Ectodermal cell (in vitro differentiated cells): ENCODE results near the gene EDIL3.

Experiments used
- H3K27ac ChIP-seq: 2 replicates; pipeline ENCODE4 v1.7.0; 2013; ENCODE audit warnings: mild to moderate bottlenecking, low read depth, low read length; ENCODE audit not compliant: insufficient read depth, poor library complexity, severe bottlenecking
- H3K27me3 ChIP-seq: 2 replicates; pipeline ENCODE4 v1.7.0; 2013; ENCODE audit warnings: mild to moderate bottlenecking, low read length; ENCODE audit not compliant: insufficient read depth, control insufficient read depth, poor library complexity, severe bottlenecking
- H3K36me3 ChIP-seq: one replicate; pipeline ENCODE4 v1.7.0; 2013; ENCODE audit warnings: low read length; ENCODE audit not compliant: control insufficient read depth, insufficient read depth
- H3K4me1 ChIP-seq: one replicate; pipeline ENCODE4 v1.7.0; 2013; ENCODE audit warnings: low read length; ENCODE audit not compliant: control insufficient read depth, insufficient read depth
- H3K4me3 ChIP-seq: 2 replicates; pipeline ENCODE4 v1.7.0; 2013; ENCODE audit warnings: low read depth, low read length, control low read depth; ENCODE audit not compliant: insufficient read depth
- H3K9me3 ChIP-seq: 2 replicates; pipeline ENCODE4 v1.7.0; 2013; ENCODE audit warnings: mild to moderate bottlenecking, low read length, moderate library complexity; ENCODE audit not compliant: control insufficient read depth
- WGBS, 2 experiments: methylation state at CpG; one replicate each; pipeline ENCODE4 v1.1.7; 2013; ENCODE audit warnings: missing lambda C conversion rate in 2 of 2; 5-methylcytosine and 5-hydroxymethylcytosine counted together

Gene EDIL3

GRCh38 chr5:83913593-83913992 is 471.1 kb downstream of the EDIL3 start:
- Histone ChIP-seq H3K9me3 (no peaks in the 10 kb centered on the region), H3K27ac (no peak overlapping the region), H3K4me1 (no peaks in the 10 kb centered on the region), H3K4me3 (no peak overlapping the region), H3K27me3 (no peaks in the 10 kb centered on the region), H3K36me3 (no peaks in the 10 kb centered on the region)
- WGBS, 2 experiments = 100% methylated on average over 1 of the region's 1 CpG; no CpG with 5 or more reads in 1 of the 2 experiments

GRCh38 chr5:83911367-83911919 is 473.2 kb downstream of the EDIL3 start:
- WGBS, 2 experiments = 85 to 90% methylated on average over 2 of the region's 2 CpGs
- Histone ChIP-seq H3K36me3 (no peaks in the 10 kb centered on the region), H3K4me1 (no peaks in the 10 kb centered on the region), H3K27ac (no peak overlapping the region), H3K9me3 (no peaks in the 10 kb centered on the region), H3K4me3 (no peak overlapping the region), H3K27me3 (no peaks in the 10 kb centered on the region)

GRCh38 chr5:83900306-83900705 is 484.4 kb downstream of the EDIL3 start:
- H3K4me3 ChIP-seq = no peak overlapping the region
- 63 to 70% methylated on average over 2 to 3 of the region's 3 CpGs for WGBS, 2 experiments
- H3K4me1 ChIP-seq = no peaks in the 10 kb centered on the region
- H3K27me3 ChIP-seq = no peaks in the 10 kb centered on the region
- H3K9me3 ChIP-seq = no peaks in the 10 kb centered on the region
- H3K27ac ChIP-seq = no peak overlapping the region
- no peaks in the 10 kb centered on the region for H3K36me3 ChIP-seq

GRCh38 chr5:83899326-83899970 is 485.2 kb downstream of the EDIL3 start:
- Histone ChIP-seq H3K4me1 (no peaks in the 10 kb centered on the region), H3K36me3 (no peaks in the 10 kb centered on the region), H3K9me3 (no peaks in the 10 kb centered on the region), H3K27me3 (no peaks in the 10 kb centered on the region), H3K4me3 (no peak overlapping the region), H3K27ac (no peak overlapping the region)
- 94 to 96% methylated on average over 2 of the region's 2 CpGs for WGBS, 2 experiments

GRCh38 chr5:83895860-83896259 is 488.8 kb downstream of the EDIL3 start:
- Histone ChIP-seq H3K4me1 (no peaks in the 10 kb centered on the region), H3K27me3 (no peaks in the 10 kb centered on the region), H3K27ac (no peak overlapping the region), H3K9me3 (no peaks in the 10 kb centered on the region), H3K36me3 (no peaks in the 10 kb centered on the region), H3K4me3 (no peak overlapping the region)
- WGBS, 2 experiments = 90 to 100% methylated on average over 1 of the region's 2 CpGs

GRCh38 chr5:83891261-83891660 is 493.4 kb downstream of the EDIL3 start:
- Histone ChIP-seq H3K27ac (no peak overlapping the region), H3K9me3 (no peaks in the 10 kb centered on the region), H3K4me3 (no peak overlapping the region), H3K27me3 (no peaks in the 10 kb centered on the region), H3K36me3 (no peaks in the 10 kb centered on the region), H3K4me1 (no peaks in the 10 kb centered on the region)
- 92 to 95% methylated on average over 2 of the region's 2 CpGs for WGBS, 2 experiments
